NCI-H748 treated with DMSO at 0.1 percent for 48 hours (cell line): ENCODE results near the gene OPCML.

Experiments
- DNase-seq: peaks from one replicate; lab custom pipeline; 2025; lab: John Stamatoyannopoulos, UW

The OPCML gene

DNA sequence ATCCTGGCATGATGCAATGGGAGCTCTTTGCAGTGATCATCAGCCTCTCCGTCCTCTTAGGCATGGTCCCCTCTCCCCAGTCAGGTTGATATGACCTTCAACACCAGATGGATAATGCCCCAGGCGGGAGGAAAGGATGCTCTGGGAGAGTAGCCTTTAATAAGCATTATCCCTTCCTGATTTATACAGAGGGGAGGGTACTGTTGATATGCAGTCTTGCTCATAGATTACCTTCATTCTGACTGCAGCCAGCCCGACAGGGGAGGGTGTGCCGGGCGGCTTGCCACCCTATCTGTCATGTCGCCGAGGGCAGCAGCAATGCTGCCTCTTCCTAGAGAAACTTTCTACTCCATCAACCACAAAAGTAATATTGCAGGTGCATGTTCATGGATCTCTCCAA lies 497.4 kb downstream of the OPCML start:
- DNase-seq: no peak

DNA sequence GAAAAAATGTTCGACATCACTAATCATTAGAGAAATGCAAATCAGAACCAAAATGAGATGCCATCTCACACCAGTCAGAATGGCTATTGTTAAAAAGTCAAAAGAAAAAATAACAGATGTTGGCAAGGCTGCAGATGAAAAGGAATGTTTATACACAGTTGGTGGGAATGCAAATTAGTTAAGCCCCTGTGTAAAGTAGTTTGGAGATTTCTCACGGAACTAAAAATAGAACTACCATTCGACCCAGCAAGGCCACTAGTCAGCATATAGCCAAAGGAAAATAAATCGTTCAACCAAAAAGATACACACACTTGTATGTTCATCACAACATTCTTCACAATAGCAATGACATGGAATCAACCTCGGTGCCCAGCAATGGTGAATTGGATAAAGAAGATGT lies 503.2 kb downstream of the OPCML start:
- DNase-seq: no peak

- no peak for DNase-seq
Observed at GRCh38 chr11:133026952-133027351, 505.3 kb downstream of the OPCML start.

GRCh38 chr11:133024301-133024700 lies 508.0 kb downstream of the OPCML start:
- DNase-seq: no peak

- DNase-seq: no peak
Observed at GRCh38 chr11:133023232-133023631, 509.1 kb downstream of the OPCML start.

DNA sequence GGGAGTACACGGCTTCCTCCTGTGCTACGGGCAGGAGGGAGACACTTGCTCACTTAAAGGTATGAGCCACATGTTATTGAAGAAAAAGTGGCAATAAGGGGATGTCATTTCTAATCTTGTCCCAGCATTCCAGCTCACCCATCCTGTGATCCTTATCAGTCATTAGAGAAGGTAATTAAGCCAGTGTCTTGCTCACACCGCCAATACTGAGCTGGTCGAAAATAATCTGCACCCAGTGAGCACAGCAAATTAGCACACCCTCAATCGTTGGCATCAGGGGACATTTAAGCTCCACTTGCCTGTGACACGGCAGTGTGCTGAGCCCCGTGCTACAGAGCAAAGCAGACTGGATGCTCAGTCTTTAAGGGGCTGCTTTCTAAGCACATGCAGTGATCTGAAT lies 510.7 kb downstream of the OPCML start:
- DNase-seq: no peak

- DNase-seq: no peak
Observed at GRCh38 chr11:133020372-133020714, 512.0 kb downstream of the OPCML start.

DNA sequence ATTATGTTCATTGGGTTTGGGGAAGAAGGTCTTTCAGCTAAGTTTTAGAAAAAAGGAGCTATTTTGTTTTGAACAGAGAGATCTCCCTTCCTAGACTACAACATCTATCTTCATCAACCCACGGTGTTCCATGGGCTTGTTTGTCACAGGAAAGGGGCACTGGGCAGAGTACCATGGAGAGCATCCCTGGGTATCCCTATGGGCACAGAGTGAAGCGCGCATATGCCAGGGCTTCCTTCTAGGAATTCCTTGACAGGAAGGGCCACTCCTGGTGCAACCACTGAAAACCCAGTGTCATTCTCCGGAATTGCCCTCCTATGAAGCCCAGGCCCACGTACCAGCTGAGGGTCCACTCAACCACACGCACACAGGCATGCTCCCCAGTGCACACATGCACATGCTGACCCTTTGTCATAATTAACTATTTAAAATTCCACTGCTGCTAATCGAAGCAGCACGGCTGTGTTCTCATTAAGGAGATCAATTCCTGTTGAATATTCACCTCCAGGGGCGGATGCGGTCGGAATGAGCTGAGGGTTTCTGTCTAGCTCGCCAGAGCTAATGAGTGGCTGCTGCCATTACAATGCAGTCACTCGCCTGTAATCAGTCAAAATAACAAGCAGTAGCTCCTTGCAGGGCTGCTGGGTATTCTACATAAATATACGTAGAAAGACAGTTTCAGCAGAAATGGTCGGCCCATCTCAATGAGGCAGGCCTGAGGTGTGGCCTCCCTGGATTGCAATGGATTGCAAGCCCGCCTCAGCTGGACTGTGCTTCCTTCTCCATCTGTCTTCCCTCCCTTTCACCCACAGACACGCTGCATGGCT lies 512.5 kb downstream of the OPCML start:
- DNase-seq: no peak

DNA sequence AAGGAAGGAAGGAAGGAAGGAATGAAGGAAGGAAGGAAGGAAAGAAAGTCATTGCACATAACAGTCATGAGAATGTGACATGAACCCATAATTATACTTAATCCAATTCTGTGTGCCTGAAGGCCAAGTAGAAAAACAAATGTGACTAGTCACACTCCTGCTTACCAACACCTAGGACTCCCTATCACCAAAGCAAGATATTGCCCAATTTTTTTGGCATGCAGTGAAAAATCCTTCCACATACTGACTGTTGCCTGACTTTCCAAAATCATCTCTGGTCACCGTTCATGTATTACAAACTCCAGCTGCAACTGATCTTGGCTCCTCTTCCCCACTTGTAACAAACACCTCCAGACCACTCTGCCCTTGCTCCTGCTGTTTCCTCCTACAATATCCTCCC lies 516.8 kb downstream of the OPCML start:
- no peak for DNase-seq

DNA sequence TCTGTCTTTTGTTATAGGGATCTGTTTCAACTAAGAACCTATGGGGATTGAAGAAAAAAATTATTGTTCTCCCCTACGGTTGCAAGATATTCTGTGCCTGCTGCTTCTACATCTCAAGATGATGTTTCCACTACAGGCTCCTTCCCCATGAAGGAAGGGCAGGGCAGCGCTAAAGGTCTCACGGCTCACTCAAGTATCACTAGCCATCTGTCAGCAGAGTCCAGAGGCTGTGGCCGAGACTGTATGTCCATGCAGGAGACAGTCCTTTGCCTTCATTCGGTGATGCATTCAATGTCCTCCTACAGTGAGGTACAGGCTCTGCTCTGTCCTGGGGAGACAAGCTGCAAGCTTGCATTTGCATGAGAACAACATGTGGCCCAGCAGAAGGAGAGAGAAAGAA lies 518.0 kb downstream of the OPCML start:
- no peak for DNase-seq

GRCh38 chr11:133012803-133013202 lies 519.5 kb downstream of the OPCML start:
- no peak for DNase-seq

GRCh38 chr11:133011604-133012003 lies 520.7 kb downstream of the OPCML start:
- DNase-seq: no peak

DNA sequence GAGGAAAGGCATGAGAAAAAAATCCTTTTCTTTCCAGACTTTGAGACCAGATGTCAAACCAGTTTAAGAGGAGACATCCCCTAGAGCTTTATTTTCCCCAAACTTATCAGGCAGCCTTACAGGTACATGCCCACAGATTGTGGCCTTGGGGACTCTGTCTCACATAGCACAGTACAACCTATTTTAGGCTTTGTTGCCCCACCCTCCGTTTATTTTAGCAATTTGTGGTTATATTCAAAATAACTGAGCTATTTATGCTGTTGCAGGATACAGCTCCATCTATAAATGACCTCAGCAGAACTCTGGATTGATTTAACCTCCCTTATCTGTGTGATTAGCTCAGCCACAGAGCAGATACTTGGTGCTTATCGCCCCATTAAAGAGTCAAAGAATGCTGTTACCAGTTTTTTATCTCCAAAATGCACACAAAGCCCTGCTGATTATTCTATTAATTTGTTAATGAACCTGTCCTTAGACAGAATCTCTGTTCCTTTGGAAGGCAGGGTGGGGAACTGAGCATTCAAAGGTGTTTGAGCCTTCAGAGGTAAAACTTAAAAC lies 525.2 kb downstream of the OPCML start:
- DNase-seq: no peak

GRCh38 chr11:133004369-133004768 lies 527.9 kb downstream of the OPCML start:
- DNase-seq: no peak

GRCh38 chr11:132999516-132999915 lies 532.8 kb downstream of the OPCML start:
- DNase-seq: no peak

DNA sequence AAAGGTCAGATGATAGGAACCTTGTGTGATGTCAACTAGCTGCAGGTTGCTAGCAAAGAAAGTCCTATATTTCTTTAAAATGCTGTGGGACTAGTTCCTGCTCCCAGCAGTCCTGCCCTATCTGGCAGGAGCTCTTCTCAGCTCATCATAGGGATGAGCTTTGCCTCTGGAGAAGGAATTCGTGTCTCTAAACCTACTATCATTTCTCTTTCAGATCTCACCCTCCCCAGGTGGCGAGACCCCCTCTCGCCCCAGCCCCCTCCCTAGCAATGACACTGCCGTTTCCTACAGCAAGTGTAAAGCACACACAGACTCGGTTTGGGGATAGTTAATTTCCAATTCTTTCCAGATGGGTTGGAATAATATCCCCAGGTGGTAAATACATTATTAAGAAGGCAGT lies 533.3 kb downstream of the OPCML start:
- DNase-seq: no peak

DNA sequence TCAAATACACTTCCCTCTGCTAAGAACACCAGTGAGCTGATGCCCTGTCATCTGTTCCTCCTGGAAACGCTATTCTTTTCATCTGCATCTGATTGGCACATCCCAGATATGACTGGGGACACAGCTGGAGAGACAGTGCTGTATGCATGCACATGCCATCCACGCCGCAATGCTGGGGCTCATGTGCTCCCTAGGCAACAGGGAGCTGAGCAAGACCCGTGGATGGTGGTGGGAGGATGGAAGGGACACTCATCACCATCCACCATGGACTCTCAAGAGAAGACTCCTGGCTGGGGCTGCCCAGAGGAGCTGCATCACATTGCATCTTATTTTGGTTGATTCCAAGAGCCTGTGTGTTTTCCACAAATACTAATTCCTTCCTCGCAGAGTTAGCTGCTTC lies 534.9 kb downstream of the OPCML start:
- no peak for DNase-seq

GRCh38 chr11:132994966-132995365 lies 537.3 kb downstream of the OPCML start:
- DNase-seq: no peak

- peak; percentile 93 for DNase-seq
Observed at GRCh38 chr11:132993991-132994502, 538.3 kb downstream of the OPCML start.

- DNase-seq: peak; percentile 84
Observed at GRCh38 chr11:132992838-132993631, 539.3 kb downstream of the OPCML start.

GRCh38 chr11:132988411-132988810 lies 543.9 kb downstream of the OPCML start:
- no peak for DNase-seq

DNA sequence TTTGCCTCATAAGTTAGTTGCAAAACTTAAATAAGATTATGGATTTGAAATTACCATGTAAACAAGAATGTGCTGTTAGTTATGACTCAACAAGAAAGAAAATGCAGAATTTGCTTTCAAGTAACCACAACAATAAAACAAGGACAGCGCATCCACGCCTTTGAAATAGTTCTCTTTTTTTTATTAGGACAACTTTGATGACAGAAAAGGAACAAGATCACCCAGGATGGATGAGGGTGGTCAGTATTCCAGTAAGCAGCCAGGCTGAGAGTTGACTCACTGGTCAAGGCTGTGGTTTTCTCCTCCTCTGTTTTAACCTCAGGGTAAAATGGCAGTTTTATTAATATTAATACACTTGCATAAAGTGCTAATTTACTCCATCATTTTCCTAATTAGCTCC lies 544.4 kb downstream of the OPCML start:
- no peak for DNase-seq

DNA sequence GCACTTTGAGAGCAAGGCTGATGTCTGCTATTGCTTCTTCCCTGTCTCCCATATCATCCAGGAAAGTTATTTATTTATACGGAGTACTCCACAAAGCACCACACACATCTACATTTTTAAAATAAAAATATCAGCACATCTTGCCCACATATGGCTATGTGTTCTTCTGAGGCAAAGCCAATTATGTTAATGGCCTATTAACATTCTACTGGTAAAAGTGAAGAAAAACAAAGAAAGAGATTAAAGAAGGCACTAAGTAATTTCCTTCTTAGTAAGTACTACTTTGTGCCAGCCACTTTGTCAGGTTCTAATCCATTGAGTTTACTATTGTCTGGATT lies 548.7 kb downstream of the OPCML start:
- no peak for DNase-seq
